Placental pericyte (primary cell): ENCODE results near the gene PPP1R26. TPM values are rescaled to one million over a fixed set of nuclear protein-coding genes. Genes with fewer than 3 reads are reported as not detected.

Experiments used
- total RNA-seq: library from RNA; depleted of rRNA; stranded (reverse); fragments of >200 nt; gene quantifications from 2 replicates; pipeline ENCODE4 v1.2.3, GENCODE V29; 2012

Gene PPP1R26
- total RNA-seq, result 13.6 and 23.6 TPM in 2 replicates

GRCh38 chr9:135479469-135480052 is at the start of gene PPP1R26:
TSS of gene PPP1R26 (plus strand) at chr9:135479782. CDS start at chr9:135484511, 4,729 bp downstream.

GRCh38 chr9:135500525-135501260 is 21.1 kb downstream of the PPP1R26 start, which contains the start of gene MRPS2:
TSS of gene MRPS2 (plus strand) at chr9:135500682. CDS start at chr9:135500711, 29 bp downstream.

GRCh38 chr9:135520916-135521607 is 41.5 kb downstream of the PPP1R26 start, which contains the start of gene LCN1:
TSS of gene LCN1 (plus strand) at chr9:135521440. CDS start at chr9:135521498, 58 bp downstream.

Other genes starting within 250 kb of the PPP1R26 start
- gene MRPS2, start 20.9 kb downstream of the PPP1R26 start, total RNA-seq, result 33.4 and 35.0 TPM in 2 replicates
- not detected in 2 replicates for gene LCN1, start 41.7 kb downstream of the PPP1R26 start, total RNA-seq
- not detected in 2 replicates for gene OBP2A, start 66.3 kb downstream of the PPP1R26 start, total RNA-seq
- gene PAEP, start 82.0 kb downstream of the PPP1R26 start, total RNA-seq, result not detected in 2 replicates
- gene GLT6D1, start 159.8 kb downstream of the PPP1R26 start, total RNA-seq, result not detected in 2 replicates
- not detected in 2 replicates for gene LCN9, start 183.5 kb downstream of the PPP1R26 start, total RNA-seq
- gene SOHLH1, start 219.7 kb downstream of the PPP1R26 start, total RNA-seq, result not detected in 2 replicates
- not detected in 2 replicates for gene KCNT1, start 222.4 kb downstream of the PPP1R26 start, total RNA-seq